Adrenal gland (tissue), 12 donors: ENCODE results near the gene ERCC2. TPM values are rescaled to one million over a fixed set of nuclear protein-coding genes. Genes with fewer than 3 reads are reported as not detected.
"Not testable (repeated sequence)": the region's sequence is repeated elsewhere in the genome, so short reads cannot be mapped to it uniquely, and the experiment has no call there.

Experiments
- DNase-seq, 7 donors: peaks; one replicate each; pipeline ENCODE4 v3.0.0-alpha.2; 2019 to 2020
- H3K27ac ChIP-seq, 5 donors: fragments of 200-600 bp; sonication (generic) in 4 of 5; 1 replicate in 3 of 5; 2 replicates in 2 of 5; pipeline versions ENCODE4 v1.5.1 to v1.8.0; 2016 to 2020; ENCODE audit warnings: mild to moderate bottlenecking in 1 of 5
- H3K27me3 ChIP-seq: fragments of 200-600 bp; 2 replicates; pipeline ENCODE4 v1.8.0; 2021
- H3K36me3 ChIP-seq, 2 donors: fragments of 200-600 bp; replicated peaks in 1 of 2; 1 replicate in 1 of 2; 2 replicates in 1 of 2; pipeline versions ENCODE4 v1.5.1 to v1.8.0; 2018 to 2022
- H3K4me1 ChIP-seq, 2 donors: fragments of 200-600 bp; replicated peaks in 1 of 2; 1 replicate in 1 of 2; 2 replicates in 1 of 2; pipeline versions ENCODE4 v1.5.1 to v1.8.0; 2018 to 2021
- H3K4me3 ChIP-seq, 4 donors: fragments of 200-600 bp; sonication (generic) in 3 of 4; one replicate each; pipeline ENCODE4 v1.5.1; 2016 to 2018
- H3K9me3 ChIP-seq, 3 donors: fragments of 200-600 bp; sonication (generic) in 1 of 3; replicated peaks in 1 of 3; 1 replicate in 2 of 3; 2 replicates in 1 of 3; pipeline versions ENCODE4 v1.5.1 to v1.8.0; 2016 to 2021
- CTCF ChIP-seq, 6 experiments: fragments of 450-650 bp in 4 of 6; fragments of 200-600 bp in 2 of 6; sonication (generic) in 1 of 6; IDR thresholded peaks; 1 replicate in 5 of 6; 2 replicates in 1 of 6; pipeline versions ENCODE4 v1.5.1 to v1.8.0; 2016 to 2021; ENCODE audit warnings: antibody characterized with exemption in 6 of 6, mild to moderate bottlenecking in 2 of 6, moderate library complexity in 1 of 6
- POLR2A ChIP-seq, 2 donors: fragments of 450-650 bp; IDR thresholded peaks; one replicate each; pipeline ENCODE4 v1.6.1; 2017; ENCODE audit warnings: antibody characterized with exemption in 2 of 2, mild to moderate bottlenecking in 2 of 2, moderate library complexity in 1 of 2
- WGBS, 4 donors: extraction: QIAGEN DNeasy Blood & Tissue Kit in 2 of 4; methylation state at CpG; one replicate each; pipeline versions ENCODE4 v1.1.5 to v1.1.7; 2013 to 2017; 5-methylcytosine and 5-hydroxymethylcytosine counted together
- intact Hi-C, 2 donors: fragments of 100-400 bp; cut with DNase I; formaldehyde crosslinking; loops; one replicate each; pipeline versions ENCODE4 v1.14.1 to v1.15.0; 2022 to 2023
- polyA plus RNA-seq, 3 donors: library from polyadenylated mRNA; stranded (reverse); fragments of 200-250 nt in 2 of 3; fragments of 350-450 nt in 1 of 3; fragmentation: Illumina TruSeq in 1 of 3; extraction: RNeasy Lipid Tissue Mini Kit (QIAGEN cat#74804) in 1 of 3; gene quantifications; one replicate each; pipeline ENCODE4 v1.2.3, GENCODE V29; 2013 to 2014
- total RNA-seq, 9 donors: library from RNA; depleted of rRNA in 4 of 9; stranded (reverse); fragments of >200 nt in 4 of 9; fragments of 120-200 nt in 1 of 9; fragmentation: NEBNext Ultra II Directional in 1 of 9; extraction: Animal tissue kit (Norgen Biotek cat#: 25700) in 1 of 9; gene quantifications; one replicate each; pipeline versions ENCODE4 v1.1.0 to v1.2.4, GENCODE V29; 2013 to 2023
- donor health status: healthy with polysubstance abuse.
- donor health status: Bipolar disorder and iron deficiency.
- donor health status: DM: yes; HTN: yes; CAD: no.
- donor health status: DM: no; HTN: no; CAD: no.
- donor health status: DM: no; HTN: no; CAD: no.
- donor health status: DM: yes; HTN: yes; CAD: no.

The ERCC2 gene
- total and polyA plus RNA-seq, 12 donors, result 10.1 to 53.3 (median 26.9) TPM

GRCh38 chr19:45409557-45409920 lies 39.2 kb upstream of the ERCC2 start:
- intact Hi-C loops, result no loop called here
- H3K27me3 ChIP-seq, result no peaks in the 10 kb centered on the region
- WGBS, 4 donors, result 43 to 63% (median 53%) methylated on average over 4 of the region's 4 CpGs
- no peak for DNase-seq
- H3K9me3 ChIP-seq, result no peaks in the 10 kb centered on the region
- H3K4me3 ChIP-seq, result no peak overlapping the region
- H3K27ac ChIP-seq, result no peak overlapping the region
- H3K36me3 ChIP-seq, result peaks cover 0 to 21% of the 10 kb centered on the region in 2 donors
- peaks cover 7 to 12% of the 10 kb centered on the region in 2 donors for H3K4me1 ChIP-seq
- TF ChIP-seq POLR2A (IDR thresholded peaks at IDR 0.05), result no peak
- no peak for TF ChIP-seq CTCF (IDR thresholded peaks at IDR 0.05)

GRCh38 chr19:45408830-45409556 lies 38.6 kb upstream of the ERCC2 start:
- H3K4me3 ChIP-seq, result no peak overlapping the region
- H3K9me3 ChIP-seq, result no peaks in the 10 kb centered on the region
- 71 to 82% (median 75%) methylated on average over 15 of the region's 15 CpGs for WGBS, 4 donors
- DNase-seq, result no peak
- TF ChIP-seq CTCF (IDR thresholded peaks at IDR 0.05), result no peak
- TF ChIP-seq POLR2A (IDR thresholded peaks at IDR 0.05), result no peak
- peaks cover 0 to 15% of the 10 kb centered on the region in 2 donors for H3K36me3 ChIP-seq
- H3K27me3 ChIP-seq, result no peaks in the 10 kb centered on the region
- intact Hi-C loops, result no loop called here
- H3K27ac ChIP-seq, result no peak overlapping the region
- H3K4me1 ChIP-seq, result peaks cover 11 to 15% of the 10 kb centered on the region in 2 donors

GRCh38 chr19:45408121-45408520 lies 37.7 kb upstream of the ERCC2 start:
- H3K9me3 ChIP-seq, result no peaks in the 10 kb centered on the region
- peaks cover 0 to 6% of the 10 kb centered on the region in 2 donors for H3K36me3 ChIP-seq
- H3K4me1 ChIP-seq, result peaks cover 20 to 24% of the 10 kb centered on the region in 2 donors
- WGBS, 4 donors, result 89 to 95% (median 91%) methylated on average over 6 to 8 of the region's 8 CpGs
- no peak overlapping the region for H3K4me3 ChIP-seq
- intact Hi-C loops, result no loop called here
- no peak for DNase-seq
- H3K27me3 ChIP-seq, result no peaks in the 10 kb centered on the region
- TF ChIP-seq CTCF (IDR thresholded peaks at IDR 0.05) (no peak), POLR2A (IDR thresholded peaks at IDR 0.05) (no peak)
- no peak overlapping the region for H3K27ac ChIP-seq

- H3K27me3 ChIP-seq, H3K36me3 ChIP-seq, DNase-seq, H3K4me3 ChIP-seq, intact Hi-C loops, H3K27ac ChIP-seq, H3K9me3 ChIP-seq: not testable (repeated sequence)
- 65 to 86% (median 77%) methylated on average over 5 of the region's 5 CpGs for WGBS, 4 donors
- peaks cover 21 to 29% of the 10 kb centered on the region in 2 donors for H3K4me1 ChIP-seq
Measured at GRCh38 chr19:45407585-45407984, 37.2 kb upstream of the ERCC2 start.

- Histone ChIP-seq H3K4me1 (peaks cover 21 to 30% of the 10 kb centered on the region in 2 donors), H3K4me3 (peak overlapping the region in 2 of 4 donors; percentile 47 to 65), H3K36me3 (no peaks in the 10 kb centered on the region), H3K9me3 (no peaks in the 10 kb centered on the region), H3K27ac (no peak overlapping the region), H3K27me3 (no peaks in the 10 kb centered on the region)
- no peak for DNase-seq
- 0 to 1% (median 0%) methylated on average over 6 to 10 of the region's 10 CpGs for WGBS, 4 donors
- TF ChIP-seq CTCF (IDR thresholded peaks at IDR 0.05) (no peak), POLR2A (IDR thresholded peaks at IDR 0.05) (no peak)
- intact Hi-C loops, result no loop called here
Measured at GRCh38 chr19:45407091-45407375, 36.7 kb upstream of the ERCC2 start.
